ENCODE results near the gene METTL26.
A peak's percentile ranks its signal among the peaks of the same experiment; 100 is the strongest.

The METTL26 gene

GRCh38 chr16:674968-675883, 39.1 kb upstream of the METTL26 start, which contains the start of gene RHBDL1:
Gene RHBDL1 (plus strand): TSS chr16:675671. CDS start chr16:675791, 120 bp downstream.
- DNase-seq (ENCODE audit: low read depth in 3 of 3): no peak

GRCh38 chr16:674214-674881, 38.2 kb upstream of the METTL26 start:
- DNase-seq (ENCODE audit: low read depth in 3 of 3): no peak

GRCh38 chr16:673399-673991, 37.4 kb upstream of the METTL26 start:
- DNase-seq (ENCODE audit: low read depth in 3 of 3): no peak

GRCh38 chr16:672851-673250, 36.7 kb upstream of the METTL26 start:
- DNase-seq (ENCODE audit: low read depth in 3 of 3): no peak

GRCh38 chr16:672371-672770, 36.3 kb upstream of the METTL26 start:
- DNase-seq (ENCODE audit: low read depth in 3 of 3): no peak

GRCh38 chr16:671353-672131, 35.4 kb upstream of the METTL26 start:
- no peak for DNase-seq (ENCODE audit: low read depth in 3 of 3)

- no peak for DNase-seq (ENCODE audit: low read depth in 3 of 3)
Observed at GRCh38 chr16:670485-671352, 34.6 kb upstream of the METTL26 start.

- no peak for DNase-seq (ENCODE audit: low read depth in 3 of 3)
Observed at GRCh38 chr16:669666-670065, 33.6 kb upstream of the METTL26 start.

- DNase-seq (ENCODE audit: low read depth in 3 of 3): no peak
Observed at GRCh38 chr16:668519-669171, 32.5 kb upstream of the METTL26 start.

GRCh38 chr16:667780-668518, 31.8 kb upstream of the METTL26 start, which contains the start of gene RHOT2:
Gene RHOT2 (plus strand): TSS chr16:668132. CDS start chr16:668200, 68 bp downstream.
- peak; percentile 87 to 95 (median 93) for DNase-seq (ENCODE audit: low read depth in 3 of 3)

- DNase-seq (ENCODE audit: low read depth in 3 of 3): no peak
Observed at GRCh38 chr16:667113-667779, 31.1 kb upstream of the METTL26 start.

- DNase-seq (ENCODE audit: low read depth in 3 of 3): no peak
Observed at GRCh38 chr16:666572-666971, 30.5 kb upstream of the METTL26 start.

- DNase-seq (ENCODE audit: low read depth in 3 of 3): no peak
Observed at GRCh38 chr16:662597-662996, 26.5 kb upstream of the METTL26 start.

- DNase-seq (ENCODE audit: low read depth in 3 of 3): no peak
Observed at GRCh38 chr16:662095-662494, 26.0 kb upstream of the METTL26 start.

- DNase-seq (ENCODE audit: low read depth in 3 of 3): no peak
Observed at GRCh38 chr16:661184-661821, 25.2 kb upstream of the METTL26 start.

- DNase-seq (ENCODE audit: low read depth in 3 of 3): peak in 1 of 3 donors; percentile 51
Observed at GRCh38 chr16:660459-661183, 24.5 kb upstream of the METTL26 start.

- DNase-seq (ENCODE audit: low read depth in 3 of 3): no peak
Observed at GRCh38 chr16:660132-660458, 24.0 kb upstream of the METTL26 start.

GRCh38 chr16:659618-660017, 23.5 kb upstream of the METTL26 start:
- no peak for DNase-seq (ENCODE audit: low read depth in 3 of 3)
